CD4-positive, alpha-beta memory T cell (primary cell): ENCODE measurements around the gene SLC9C1. TPM values are rescaled to one million over a fixed set of nuclear protein-coding genes. Genes with fewer than 3 reads are reported as not detected.

Experiments
- CTCF ChIA-PET: fragments of 350-600 bp; sonication (Branson Sonifier 250); formaldehyde crosslinking; loops from one replicate; lab custom pipeline; 2021; ENCODE audit warnings: inconsistent platforms; ENCODE audit not compliant: partially characterized antibody; lab: Charles Lee
- POLR2A ChIA-PET: fragments of 350-600 bp; sonication (Branson Sonifier 250); formaldehyde crosslinking; loops from one replicate; lab custom pipeline; 2021; ENCODE audit not compliant: partially characterized antibody; lab: Charles Lee
- DNase-seq, 5 donors: peaks; one replicate each; pipeline versions ENCODE4 v3.0.0 to v3.0.0-alpha.2; 2020 to 2022; ENCODE audit warnings: mixed read lengths in 1 of 5
- H3K27ac ChIP-seq: one replicate; pipeline ENCODE4 v1.7.0; 2013; ENCODE audit warnings: low read depth, low read length
- H3K27me3 ChIP-seq: 2 replicates; pipeline ENCODE4 v1.7.0; 2013; ENCODE audit warnings: mild to moderate bottlenecking, low read length, moderate library complexity; ENCODE audit not compliant: insufficient read depth
- H3K36me3 ChIP-seq: 2 replicates; pipeline ENCODE4 v1.7.0; 2013; ENCODE audit warnings: mild to moderate bottlenecking, low read length, moderate library complexity; ENCODE audit not compliant: insufficient read depth
- H3K4me1 ChIP-seq: 2 replicates; pipeline ENCODE4 v1.7.0; 2013; ENCODE audit warnings: mild to moderate bottlenecking, low read length, moderate library complexity; ENCODE audit not compliant: insufficient read depth
- H3K4me3 ChIP-seq, 2 donors: one replicate each; pipeline ENCODE4 v1.7.0; 2013; ENCODE audit warnings: low read length in 2 of 2, mild to moderate bottlenecking in 1 of 2
- H3K9me3 ChIP-seq, 2 donors: one replicate each; pipeline ENCODE4 v1.7.0; 2013; ENCODE audit warnings: low read length in 2 of 2, control low read depth in 1 of 2; ENCODE audit not compliant: control insufficient read depth in 1 of 2
- H3K27ac Mint-ChIP-seq, 7 donors: one replicate each; pipeline ENCODE4 v1.8.0; 2020 to 2021; ENCODE audit warnings: mixed read lengths in 7 of 7, mild to moderate bottlenecking in 6 of 7, inconsistent platforms in 3 of 7, moderate library complexity in 3 of 7
- H3K27me3 Mint-ChIP-seq, 2 donors: one replicate each; pipeline ENCODE4 v1.8.0; 2020 to 2021; ENCODE audit warnings: mixed read lengths in 2 of 2
- H3K36me3 Mint-ChIP-seq, 2 donors: one replicate each; pipeline ENCODE4 v1.8.0; 2020 to 2021; ENCODE audit warnings: mixed read lengths in 2 of 2, inconsistent platforms in 1 of 2, mild to moderate bottlenecking in 1 of 2
- H3K4me1 Mint-ChIP-seq, 4 donors: one replicate each; pipeline ENCODE4 v1.8.0; 2020 to 2021; ENCODE audit warnings: mixed read lengths in 4 of 4, mild to moderate bottlenecking in 1 of 4
- H3K4me3 Mint-ChIP-seq, 8 donors: one replicate each; pipeline ENCODE4 v1.8.0; 2020 to 2021; ENCODE audit warnings: mixed read lengths in 8 of 8, mild to moderate bottlenecking in 7 of 8, moderate library complexity in 6 of 8, inconsistent platforms in 3 of 8
- H3K9me3 Mint-ChIP-seq, 8 donors: one replicate each; pipeline ENCODE4 v1.8.0; 2020 to 2021; ENCODE audit warnings: mixed read lengths in 8 of 8, mild to moderate bottlenecking in 5 of 8, inconsistent platforms in 3 of 8, moderate library complexity in 1 of 8
- intact Hi-C: fragments of 100-400 bp; cut with micrococcal nuclease; formaldehyde crosslinking; loops from one replicate; pipeline ENCODE4 v1.15.1; 2023
- polyA plus RNA-seq, 2 donors: library from polyadenylated mRNA; unstranded; fragments of 300-500 nt; fragmentation: Illumina TruSeq; gene quantifications; one replicate each; pipeline ENCODE4 v1.2.3, GENCODE V29; 2021
- total RNA-seq, 2 experiments: library from RNA; stranded (reverse); gene quantifications; one replicate each; pipeline ENCODE4 v1.2.3, GENCODE V29; 2021

The SLC9C1 gene
- total and polyA plus RNA-seq, 4 experiments from 2014 or later: not detected

DNA sequence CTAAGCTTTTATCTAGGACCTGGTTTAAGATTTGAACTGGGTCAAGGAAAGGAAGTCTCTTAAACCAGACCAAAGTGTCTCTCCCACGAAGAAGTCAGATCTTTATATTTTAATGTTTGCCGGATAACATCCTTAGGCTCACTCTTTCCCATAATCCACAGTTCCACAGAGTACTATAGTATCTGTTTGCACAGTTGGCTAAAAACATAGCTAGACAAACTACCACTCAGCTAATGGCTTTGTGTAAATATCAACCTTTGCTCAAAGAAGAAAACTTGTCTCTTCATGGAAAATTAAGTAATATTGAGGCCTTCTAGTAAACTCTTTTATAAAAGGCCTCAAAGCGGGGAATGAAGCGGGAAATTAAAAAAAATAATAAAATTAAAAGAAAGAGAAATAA, 13.5 kb upstream of the SLC9C1 start:
- H3K27me3 Mint-ChIP-seq: no peaks in the 10 kb centered on the region
- no peak overlapping the region for H3K4me3 Mint-ChIP-seq
- intact Hi-C loops: no loop called here
- no peak overlapping the region for H3K27ac Mint-ChIP-seq
- H3K27me3 ChIP-seq: no peaks in the 10 kb centered on the region
- ChIA-PET POLR2A (no interaction called here), CTCF (interaction anchor here (1.0 to 2.8 kb wide), 2 partner anchors 14 to 26 kb away, joined by 4 to 9 read pairs; partner anchors contain the start of genes CD200 and SLC9C1)
- H3K27ac ChIP-seq: no peak overlapping the region
- no peaks in the 10 kb centered on the region for H3K9me3 Mint-ChIP-seq
- no peaks in the 10 kb centered on the region for H3K4me1 Mint-ChIP-seq
- no peak for DNase-seq
- no peaks in the 10 kb centered on the region for H3K36me3 Mint-ChIP-seq
- H3K4me3 ChIP-seq: no peak overlapping the region
- H3K36me3 ChIP-seq: no peaks in the 10 kb centered on the region
- peaks cover 17% of the 10 kb centered on the region for H3K4me1 ChIP-seq
- no peaks in the 10 kb centered on the region for H3K9me3 ChIP-seq

DNA sequence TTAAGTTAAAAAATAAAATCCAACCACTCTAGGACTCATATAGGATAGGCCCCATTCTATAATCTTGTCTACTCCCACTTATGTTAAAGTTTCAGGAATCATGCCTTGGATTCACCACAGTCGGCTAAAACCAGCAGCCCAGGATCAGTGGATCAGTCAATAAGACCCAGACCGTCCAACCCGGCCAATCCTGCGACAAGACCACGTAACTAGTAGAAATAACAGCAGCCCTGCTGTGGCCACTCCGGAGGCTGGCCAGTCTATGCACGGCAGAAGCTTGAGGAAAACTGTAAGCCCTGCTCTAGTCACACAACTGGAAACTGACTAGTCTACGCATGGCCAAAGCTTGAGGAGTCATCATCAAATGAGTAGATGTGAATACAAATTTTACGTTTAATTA, 12.8 kb upstream of the SLC9C1 start:
- intact Hi-C loops: no loop called here
- Mint-ChIP-seq H3K9me3 (no peaks in the 10 kb centered on the region), H3K4me3 (no peak overlapping the region), H3K4me1 (no peaks in the 10 kb centered on the region), H3K27me3 (no peaks in the 10 kb centered on the region), H3K36me3 (no peaks in the 10 kb centered on the region), H3K27ac (no peak overlapping the region)
- no peaks in the 10 kb centered on the region for H3K9me3 ChIP-seq
- CTCF ChIA-PET: no interaction called here
- H3K27ac ChIP-seq: no peak overlapping the region
- H3K4me3 ChIP-seq: no peak overlapping the region
- no peaks in the 10 kb centered on the region for H3K36me3 ChIP-seq
- peaks cover 17% of the 10 kb centered on the region for H3K4me1 ChIP-seq
- POLR2A ChIA-PET: no interaction called here
- no peaks in the 10 kb centered on the region for H3K27me3 ChIP-seq
- DNase-seq: no peak

DNA sequence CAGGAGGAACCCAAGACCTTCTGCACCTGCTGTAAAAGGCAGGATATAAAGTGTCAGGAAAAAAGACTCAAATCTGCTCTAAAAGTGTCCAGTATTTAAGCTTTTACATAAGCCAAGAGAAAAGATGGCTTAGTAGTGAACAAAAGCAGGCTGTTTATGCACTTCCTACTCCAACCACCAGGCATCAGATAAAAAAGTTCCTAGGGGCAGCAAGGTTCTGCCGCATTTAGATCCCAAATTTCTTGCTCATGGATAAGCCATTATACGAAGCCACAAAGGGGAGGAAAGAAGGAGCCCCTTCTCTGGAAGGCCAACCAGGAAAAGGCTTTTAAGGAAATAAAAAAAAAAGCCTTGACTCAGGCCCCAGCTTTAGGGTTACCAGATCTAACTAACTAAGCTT, 10.6 kb upstream of the SLC9C1 start:
- ChIA-PET POLR2A (interaction anchor here (1.5 to 2.1 kb wide), 3 partner anchors 9 to 257 kb away, joined by 4 to 6 read pairs (median 5); partner anchors contain the start of genes ATG3, SLC35A5 and SLC9C1), CTCF (interaction anchor here (1.0 to 2.6 kb wide), 6 partner anchors 9 to 213 kb away, joined by 3 to 28 read pairs (median 5); partner anchors contain the start of genes CD200 and SLC9C1)
- Histone ChIP-seq H3K36me3 (no peaks in the 10 kb centered on the region), H3K27ac (no peak overlapping the region), H3K4me1 (peaks cover 17% of the 10 kb centered on the region), H3K4me3 (no peak overlapping the region), H3K27me3 (no peaks in the 10 kb centered on the region), H3K9me3 (no peaks in the 10 kb centered on the region)
- Mint-ChIP-seq H3K4me1 (no peaks in the 10 kb centered on the region), H3K9me3 (no peaks in the 10 kb centered on the region), H3K4me3 (no peak overlapping the region), H3K27ac (no peak overlapping the region), H3K27me3 (no peaks in the 10 kb centered on the region), H3K36me3 (no peaks in the 10 kb centered on the region)
- no peak for DNase-seq
- intact Hi-C loops: no loop called here

DNA sequence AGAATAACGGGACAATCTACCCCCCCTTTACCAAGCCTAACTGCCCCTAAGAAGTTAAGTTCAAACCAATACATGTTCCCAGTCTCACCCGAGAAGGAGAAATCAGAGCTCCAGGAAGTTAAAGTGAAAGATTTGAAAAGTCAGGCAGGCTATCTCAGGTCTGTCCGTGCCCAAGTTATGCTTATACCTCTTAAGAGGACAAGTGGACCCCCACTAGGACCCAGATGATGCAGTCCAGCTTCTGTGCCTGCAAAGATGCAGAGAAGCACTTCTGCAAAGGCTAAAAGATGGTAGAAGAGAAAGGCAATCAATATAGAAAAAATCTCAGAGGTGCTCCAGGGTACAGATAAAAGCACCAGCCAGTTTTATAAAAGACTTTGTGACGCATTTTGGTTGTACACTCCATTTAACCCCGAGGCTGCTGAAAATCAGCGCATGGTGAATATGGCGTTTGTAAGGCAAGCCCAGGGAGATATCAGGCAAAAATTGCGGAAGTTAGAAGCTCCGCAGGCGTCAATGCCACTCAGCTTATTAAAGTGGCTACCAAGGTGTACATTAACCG, 9.8 kb upstream of the SLC9C1 start:
- Mint-ChIP-seq H3K27me3 (no peaks in the 10 kb centered on the region), H3K27ac (no peak overlapping the region), H3K4me1 (peaks cover 0 to 1% (median under 1%) of the 10 kb centered on the region in 4 donors), H3K9me3 (no peaks in the 10 kb centered on the region), H3K4me3 (no peak overlapping the region), H3K36me3 (no peaks in the 10 kb centered on the region)
- POLR2A ChIA-PET: interaction anchor here (1.2 to 2.1 kb wide), 4 partner anchors 9 to 257 kb away, joined by 4 to 6 read pairs (median 4); partner anchors contain the start of genes ATG3, BTLA, SLC35A5 and SLC9C1
- H3K27ac ChIP-seq: no peak overlapping the region
- CTCF ChIA-PET: interaction anchor here (1.7 to 2.6 kb wide), 4 partner anchors 10 to 192 kb away, joined by 4 to 28 read pairs (median 6); partner anchors contain the start of gene SLC9C1
- intact Hi-C loops: no loop called here
- peak overlapping the region; percentile 51 to 70 for H3K4me3 ChIP-seq
- H3K4me1 ChIP-seq: peaks cover 17% of the 10 kb centered on the region
- H3K9me3 ChIP-seq: no peaks in the 10 kb centered on the region
- peak in 3 of 5 donors; percentile 13 to 30 (median 21) for DNase-seq
- no peaks in the 10 kb centered on the region for H3K27me3 ChIP-seq
- H3K36me3 ChIP-seq: no peaks in the 10 kb centered on the region

DNA sequence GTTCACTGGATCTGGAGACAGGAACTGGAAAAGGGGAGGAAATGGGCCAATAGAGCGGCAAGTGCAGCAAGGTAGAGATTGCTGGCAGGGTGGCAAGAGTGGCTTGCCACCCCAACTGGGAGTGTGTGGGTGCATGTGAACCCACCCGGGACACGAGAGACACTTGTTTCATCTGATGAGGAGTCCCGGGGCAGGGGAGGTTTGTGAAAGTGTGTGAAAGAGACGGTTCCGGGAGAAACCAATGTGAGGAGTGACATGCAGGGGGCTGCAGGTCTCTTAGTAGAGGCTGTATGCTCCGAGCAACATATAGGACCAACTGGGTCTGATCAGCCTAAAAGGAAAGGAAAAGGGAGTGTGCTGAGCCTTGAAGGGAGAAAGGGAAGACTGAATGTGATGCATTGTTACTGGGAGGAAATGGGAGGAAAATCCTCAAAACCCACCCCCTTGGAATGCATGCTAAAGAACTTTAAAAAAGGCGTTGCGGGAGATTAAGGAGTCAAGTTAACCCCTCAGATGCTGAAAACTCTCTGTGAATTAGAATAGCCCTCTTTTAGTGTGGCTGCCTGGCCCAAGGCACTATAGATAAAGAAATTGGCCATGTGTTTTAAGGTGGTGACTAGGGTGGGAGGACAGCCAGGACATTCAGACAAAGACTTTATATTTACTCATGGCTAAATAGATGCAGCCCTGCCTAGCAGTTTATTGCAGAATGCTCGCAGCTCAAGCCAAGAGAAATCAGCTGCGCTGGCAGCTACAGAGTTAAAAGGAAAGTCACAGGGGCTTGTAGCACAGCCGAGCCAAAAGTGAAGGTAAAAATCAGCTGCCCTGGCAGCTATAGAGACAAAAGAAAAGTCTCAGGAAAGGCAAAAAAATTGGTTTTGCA, 9.1 kb upstream of the SLC9C1 start:
- Mint-ChIP-seq H3K27me3 (no peaks in the 10 kb centered on the region), H3K36me3 (no peaks in the 10 kb centered on the region), H3K4me3 (no peak overlapping the region), H3K27ac (no peak overlapping the region), H3K4me1 (peaks cover 6 to 8% (median 7%) of the 10 kb centered on the region in 4 donors), H3K9me3 (no peaks in the 10 kb centered on the region)
- Histone ChIP-seq H3K4me3 (peak overlapping the region; percentile 51 to 70), H3K36me3 (no peaks in the 10 kb centered on the region), H3K9me3 (no peaks in the 10 kb centered on the region), H3K27ac (no peak overlapping the region), H3K27me3 (no peaks in the 10 kb centered on the region), H3K4me1 (peaks cover 25% of the 10 kb centered on the region)
- ChIA-PET POLR2A (interaction anchor here (1.2 to 2.1 kb wide), 3 partner anchors 9 to 258 kb away, joined by 4 to 6 read pairs (median 4); partner anchors contain the start of genes ATG3, BTLA, SLC35A5 and SLC9C1), CTCF (interaction anchor here (1.0 to 2.6 kb wide), 4 partner anchors 10 to 191 kb away, joined by 3 to 28 read pairs (median 6); partner anchors contain the start of gene SLC9C1)
- intact Hi-C loops: no loop called here
- DNase-seq: no peak

DNA sequence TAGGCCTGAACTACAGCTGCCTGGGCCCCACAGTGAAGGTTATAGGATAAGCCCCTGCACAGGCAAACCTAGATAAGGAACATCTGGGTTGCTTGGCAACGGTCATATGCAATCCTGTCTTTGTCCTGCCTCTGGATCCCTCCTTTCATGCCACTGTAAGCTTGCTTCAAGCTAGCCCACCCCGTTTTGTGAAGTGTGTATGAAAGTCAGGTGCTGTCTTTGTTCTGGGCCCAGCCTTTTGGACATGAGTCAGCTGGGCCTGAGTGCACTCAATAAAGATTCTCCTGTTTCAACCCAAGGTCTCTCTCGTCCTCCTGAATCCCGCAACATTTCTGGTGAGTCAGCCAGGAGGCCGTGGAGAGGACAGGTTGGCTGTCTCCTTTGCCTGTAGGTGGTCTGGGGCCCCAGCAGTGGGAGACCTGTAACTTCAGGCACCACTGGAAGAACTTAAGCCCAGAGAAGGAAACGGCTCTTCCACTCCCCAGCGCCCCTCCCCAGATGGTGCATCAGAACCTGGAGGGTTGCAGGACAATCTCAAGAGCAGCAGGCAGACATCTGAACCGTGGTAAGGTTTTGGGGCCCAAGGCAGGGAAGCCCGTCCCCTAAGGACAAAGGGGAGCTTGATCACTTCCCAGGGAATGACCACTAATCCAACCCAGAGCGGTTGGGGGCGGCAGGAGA, 8.3 kb upstream of the SLC9C1 start:
- H3K4me1 ChIP-seq: peaks cover 33% of the 10 kb centered on the region
- ChIA-PET CTCF (interaction anchor here (1.0 to 1.7 kb wide), 2 partner anchors 9 to 191 kb away, joined by 3 to 5 read pairs; no protein-coding TSS in a partner anchor), POLR2A (no interaction called here)
- intact Hi-C loops: no loop called here
- no peak overlapping the region for H3K27ac ChIP-seq
- no peaks in the 10 kb centered on the region for H3K27me3 ChIP-seq
- Mint-ChIP-seq H3K4me3 (peak overlapping the region in 2 of 8 donors; percentile 21 to 35), H3K36me3 (no peaks in the 10 kb centered on the region), H3K27me3 (no peaks in the 10 kb centered on the region), H3K4me1 (peaks cover 13 to 17% (median 15%) of the 10 kb centered on the region in 4 donors), H3K9me3 (no peaks in the 10 kb centered on the region), H3K27ac (peak overlapping the region in 1 of 7 donors; percentile 48)
- DNase-seq: no peak
- H3K4me3 ChIP-seq: no peak overlapping the region
- no peaks in the 10 kb centered on the region for H3K9me3 ChIP-seq
- no peaks in the 10 kb centered on the region for H3K36me3 ChIP-seq
